DMS114 treated with DMSO at 0.1 percent for 48 hours (cell line): Measurements from ENCODE around the gene NGEF.
"Not testable (repeated sequence)": the region's sequence is repeated elsewhere in the genome, so short reads cannot be mapped to it uniquely, and the experiment has no call there.

Experiments used
- DNase-seq: peaks from one replicate; lab custom pipeline; 2025; ENCODE audit not compliant: unreplicated experiment; lab: John Stamatoyannopoulos, UW

Gene NGEF

GRCh38 chr2:232852081-232852480, 161.0 kb downstream of the NGEF start:
- not testable (repeated sequence) for DNase-seq

- no peak for DNase-seq
Observed at GRCh38 chr2:232850039-232850438, 163.0 kb downstream of the NGEF start.

- no peak for DNase-seq
Observed at GRCh38 chr2:232846055-232846454, 167.0 kb downstream of the NGEF start.

GRCh38 chr2:232843834-232844233, 169.2 kb downstream of the NGEF start:
- DNase-seq, result no peak

GRCh38 chr2:232842689-232843088, 170.4 kb downstream of the NGEF start:
- no peak for DNase-seq

- DNase-seq, result no peak
Observed at GRCh38 chr2:232839411-232840079, 173.5 kb downstream of the NGEF start.

- no peak for DNase-seq
Observed at GRCh38 chr2:232838406-232838874, 174.6 kb downstream of the NGEF start.

GRCh38 chr2:232836934-232837333, 176.1 kb downstream of the NGEF start:
- DNase-seq, result no peak

- no peak for DNase-seq
Observed at GRCh38 chr2:232835687-232836208, 177.3 kb downstream of the NGEF start.

GRCh38 chr2:232833830-232834229, 179.2 kb downstream of the NGEF start:
- DNase-seq, result no peak

GRCh38 chr2:232831496-232831895, 181.6 kb downstream of the NGEF start:
- DNase-seq, result no peak

GRCh38 chr2:232829988-232830387, 183.1 kb downstream of the NGEF start:
- no peak for DNase-seq
